Transverse colon (tissue), 4 donors: ENCODE data around the gene SLA2. TPM values are rescaled to one million over a fixed set of nuclear protein-coding genes. Genes with fewer than 3 reads are reported as not detected.
"Not testable (repeated sequence)": the region's sequence is repeated elsewhere in the genome, so short reads cannot be mapped to it uniquely, and the experiment has no call there.

Source experiments
- DNase-seq: peaks from one replicate; pipeline ENCODE4 v3.0.0-alpha.2; 2019
- H3K27ac ChIP-seq, 4 donors: fragments of 200-600 bp; sonication (generic); 2 replicates each; pipeline ENCODE4 v1.5.1; 2016 to 2018; ENCODE audit warnings: inconsistent platforms in 4 of 4
- H3K27me3 ChIP-seq: fragments of 200-600 bp; sonication (generic); 2 replicates; pipeline ENCODE4 v1.5.1; 2017; ENCODE audit warnings: inconsistent platforms
- H3K36me3 ChIP-seq, 4 donors: fragments of 200-600 bp; sonication (generic); 2 replicates each; pipeline ENCODE4 v1.5.1; 2017 to 2019; ENCODE audit warnings: inconsistent platforms in 4 of 4
- H3K4me1 ChIP-seq, 4 donors: fragments of 200-600 bp; sonication (generic); 2 replicates each; pipeline ENCODE4 v1.5.1; 2017 to 2020; ENCODE audit warnings: inconsistent platforms in 4 of 4
- H3K4me3 ChIP-seq, 4 donors: fragments of 200-600 bp; sonication (generic); 1 replicate in 1 of 4; 2 replicates in 3 of 4; pipeline versions ENCODE4 v1.5.1 to v1.6.1; 2017 to 2019; ENCODE audit warnings: inconsistent platforms in 4 of 4
- H3K9me3 ChIP-seq, 2 donors: fragments of 200-600 bp; sonication (generic); 2 replicates each; pipeline ENCODE4 v1.5.1; 2017 to 2019; ENCODE audit warnings: inconsistent platforms in 2 of 2
- EP300 ChIP-seq: sonication (generic); formaldehyde crosslinking; IDR thresholded peaks from one replicate; pipeline ENCODE4 v1.6.1; 2017; ENCODE audit warnings: antibody characterized with exemption, low read depth
- POLR2A ChIP-seq: fragments of 450-650 bp; IDR thresholded peaks from one replicate; pipeline ENCODE4 v1.6.1; 2016; ENCODE audit warnings: antibody characterized with exemption, mild to moderate bottlenecking, moderate library complexity
- POLR2AphosphoS5 ChIP-seq, 3 donors: sonication (generic); formaldehyde crosslinking; IDR thresholded peaks; one replicate each; pipeline ENCODE4 v1.6.1; 2016; ENCODE audit warnings: antibody characterized with exemption in 3 of 3
- WGBS, 2 donors: methylation state at CpG; one replicate each; pipeline ENCODE4 v1.1.5; 2018; ENCODE audit warnings: low coverage in 1 of 2; 5-methylcytosine and 5-hydroxymethylcytosine counted together
- in situ Hi-C, 4 donors: fragments of 200-750 bp; cut with MboI; loops; one replicate each; pipeline versions ENCODE4 v1.15.0 to v1.15.1; 2017; ENCODE audit warnings: low sequenced_read_pairs in 3 of 4, low pct_ligation_motif_present in 1 of 4, low pct_unique_long_range_greater_than_20kb in 1 of 4
- intact Hi-C: fragments of 100-400 bp; cut with DNase I; formaldehyde crosslinking; loops from one replicate; pipeline ENCODE4 v1.15.1; 2023; ENCODE audit warnings: low total_unique reads
- total RNA-seq, 4 donors: library from RNA; depleted of rRNA; stranded (reverse); fragments of >200 nt; gene quantifications; one replicate each; pipeline ENCODE4 v1.1.0, GENCODE V29; 2016
- TF ChIP-seq, protein P1 (sequence below), 5 experiments: fragments of 200-600 bp in 3 of 5; fragments of 450-650 bp in 2 of 5; sonication (generic) in 3 of 5; IDR thresholded peaks; 1 replicate in 2 of 5; 2 replicates in 3 of 5; pipeline ENCODE4 v1.5.1; 2016 to 2017; ENCODE audit warnings: antibody characterized with exemption in 5 of 5, inconsistent platforms in 3 of 5, mild to moderate bottlenecking in 2 of 5, moderate library complexity in 1 of 5

Gene SLA2
- total RNA-seq, 4 donors from 2014 or later = 0.48 to 2.6 TPM; not detected in 2

DNA sequence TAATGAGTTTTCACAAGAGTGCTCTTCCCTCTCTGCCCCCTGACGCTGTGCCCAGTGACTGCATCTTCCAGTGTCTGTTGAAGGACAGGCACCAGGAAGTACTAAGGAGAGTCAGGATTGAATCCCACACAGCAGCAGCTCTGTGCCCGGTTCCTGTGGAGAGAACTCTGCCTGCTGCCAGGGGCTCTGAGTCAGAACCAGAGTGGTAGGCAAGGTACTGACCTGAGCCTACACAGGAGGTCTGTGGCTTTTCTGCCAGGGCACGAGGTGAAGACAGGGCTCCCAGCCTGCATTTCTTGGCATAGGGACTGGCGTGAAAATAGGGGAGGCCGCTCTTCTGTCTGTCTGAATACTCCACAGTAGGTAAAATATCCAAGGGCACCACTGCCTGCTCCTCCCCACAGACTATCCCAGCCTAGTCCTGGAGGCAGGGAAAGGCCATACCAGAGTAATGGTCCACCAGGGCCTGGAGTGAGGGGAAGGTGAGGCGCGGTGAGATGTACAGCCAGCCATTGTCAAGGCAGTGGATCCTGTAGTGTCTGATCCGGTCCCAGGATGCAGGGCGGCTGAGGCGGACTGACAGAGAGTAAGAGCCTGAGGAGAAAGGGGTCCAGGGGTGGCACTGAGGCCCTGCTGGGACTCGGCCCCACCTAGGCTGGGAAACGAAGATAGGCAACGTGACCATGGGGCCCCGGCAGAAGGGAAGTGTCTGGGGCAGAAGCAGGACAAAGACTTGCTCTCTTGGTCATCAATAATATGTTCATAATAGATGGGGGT lies 31.0 kb downstream of the SLA2 start:
- peaks cover 0 to 35% (median 17%) of the 10 kb centered on the region in 4 donors for H3K36me3 ChIP-seq
- no peaks in the 10 kb centered on the region for H3K27me3 ChIP-seq
- no peak for DNase-seq
- no peak overlapping the region for H3K4me3 ChIP-seq
- 83 to 89% methylated on average over 1 to 14 of the region's 14 CpGs for WGBS, 2 donors
- H3K27ac ChIP-seq = no peak overlapping the region
- H3K9me3 ChIP-seq = no peaks in the 10 kb centered on the region
- intact Hi-C loops = no loop called here
- in situ Hi-C loops = loop anchor here in 1 of 4 donors (25.0 kb wide), 1 partner anchor 272 kb away; the partner anchor contains the start of gene TLDC2
- TF ChIP-seq EP300 = no peak
- H3K4me1 ChIP-seq = no peaks in the 10 kb centered on the region

DNA sequence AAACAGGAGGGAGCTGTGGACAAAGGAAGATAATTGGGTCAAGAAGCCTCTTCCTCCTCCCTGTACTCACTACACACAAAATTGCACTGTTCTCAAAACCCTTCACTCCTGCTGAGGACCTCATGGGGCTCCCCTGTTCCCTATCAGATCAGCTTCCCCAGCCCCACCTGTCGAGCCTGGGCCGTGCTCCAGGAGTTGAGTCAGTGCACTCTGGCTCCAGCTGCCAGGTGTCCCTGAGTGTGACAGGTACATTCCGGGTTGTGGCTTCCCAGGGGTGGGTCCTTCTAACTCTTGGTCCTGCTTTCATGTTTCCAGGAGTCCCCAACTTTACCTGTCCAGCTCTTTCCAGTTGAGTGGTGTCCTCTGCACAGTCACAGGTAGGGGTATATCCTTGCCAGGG lies 32.0 kb downstream of the SLA2 start:
- Histone ChIP-seq H3K27ac (no peak overlapping the region), H3K36me3 (peaks cover 0 to 44% (median 21%) of the 10 kb centered on the region in 4 donors), H3K4me1 (no peaks in the 10 kb centered on the region), H3K27me3 (no peaks in the 10 kb centered on the region), H3K4me3 (no peak overlapping the region), H3K9me3 (no peaks in the 10 kb centered on the region)
- in situ Hi-C loops = loop anchor here in 1 of 4 donors (25.0 kb wide), 1 partner anchor 273 kb away; the partner anchor contains the start of gene TLDC2
- TF ChIP-seq EP300 (no peak), POLR2AphosphoS5 (IDR thresholded peaks at IDR 0.05) (no peak)
- 59% methylated on average over 3 of the region's 3 CpGs; no CpG with 5 or more reads in 1 of the 2 donors for WGBS, 2 donors
- intact Hi-C loops = no loop called here
- DNase-seq = peak; percentile 42

DNA sequence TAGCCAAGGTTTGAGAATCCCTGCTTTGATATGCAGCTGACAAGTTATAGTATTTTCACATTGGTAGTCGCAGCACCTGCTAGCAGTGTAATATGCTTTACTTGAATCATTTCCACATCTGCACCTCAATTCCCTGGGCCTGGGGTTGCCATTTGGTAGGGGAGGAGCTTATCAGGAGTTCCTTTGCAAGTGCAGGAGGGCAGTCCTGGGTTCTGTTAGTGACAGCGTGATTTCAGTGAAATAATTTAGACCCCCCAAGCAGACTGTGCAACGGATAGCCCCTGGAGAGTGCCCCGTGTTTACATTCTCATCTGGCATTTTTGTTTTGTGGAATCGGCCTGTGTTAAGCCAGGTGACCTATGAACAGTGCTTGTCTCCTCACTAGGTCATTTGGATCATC lies 34.4 kb downstream of the SLA2 start:
- Histone ChIP-seq H3K9me3 (no peaks in the 10 kb centered on the region), H3K4me3 (no peak overlapping the region), H3K36me3 (peaks cover 0 to 46% (median 22%) of the 10 kb centered on the region in 4 donors), H3K27ac (no peak overlapping the region), H3K27me3 (no peaks in the 10 kb centered on the region), H3K4me1 (peaks cover 8 to 17% (median 13%) of the 10 kb centered on the region in 4 donors)
- in situ Hi-C loops (loop anchor here in 1 of 4 donors (25.0 kb wide), 1 partner anchor 276 kb away; the partner anchor contains the start of gene TLDC2), intact Hi-C loops (no loop called here)
- no peak for DNase-seq
- WGBS, 2 donors = 64 to 90% methylated on average over 4 to 5 of the region's 5 CpGs
- no peak for TF ChIP-seq POLR2A
- TF ChIP-seq, protein P1, sequence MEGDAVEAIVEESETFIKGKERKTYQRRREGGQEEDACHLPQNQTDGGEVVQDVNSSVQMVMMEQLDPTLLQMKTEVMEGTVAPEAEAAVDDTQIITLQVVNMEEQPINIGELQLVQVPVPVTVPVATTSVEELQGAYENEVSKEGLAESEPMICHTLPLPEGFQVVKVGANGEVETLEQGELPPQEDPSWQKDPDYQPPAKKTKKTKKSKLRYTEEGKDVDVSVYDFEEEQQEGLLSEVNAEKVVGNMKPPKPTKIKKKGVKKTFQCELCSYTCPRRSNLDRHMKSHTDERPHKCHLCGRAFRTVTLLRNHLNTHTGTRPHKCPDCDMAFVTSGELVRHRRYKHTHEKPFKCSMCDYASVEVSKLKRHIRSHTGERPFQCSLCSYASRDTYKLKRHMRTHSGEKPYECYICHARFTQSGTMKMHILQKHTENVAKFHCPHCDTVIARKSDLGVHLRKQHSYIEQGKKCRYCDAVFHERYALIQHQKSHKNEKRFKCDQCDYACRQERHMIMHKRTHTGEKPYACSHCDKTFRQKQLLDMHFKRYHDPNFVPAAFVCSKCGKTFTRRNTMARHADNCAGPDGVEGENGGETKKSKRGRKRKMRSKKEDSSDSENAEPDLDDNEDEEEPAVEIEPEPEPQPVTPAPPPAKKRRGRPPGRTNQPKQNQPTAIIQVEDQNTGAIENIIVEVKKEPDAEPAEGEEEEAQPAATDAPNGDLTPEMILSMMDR (IDR thresholded peaks at IDR 0.05) = no peak
- no peak for TF ChIP-seq POLR2AphosphoS5 (IDR thresholded peaks at IDR 0.05)
- TF ChIP-seq EP300 = no peak

DNA sequence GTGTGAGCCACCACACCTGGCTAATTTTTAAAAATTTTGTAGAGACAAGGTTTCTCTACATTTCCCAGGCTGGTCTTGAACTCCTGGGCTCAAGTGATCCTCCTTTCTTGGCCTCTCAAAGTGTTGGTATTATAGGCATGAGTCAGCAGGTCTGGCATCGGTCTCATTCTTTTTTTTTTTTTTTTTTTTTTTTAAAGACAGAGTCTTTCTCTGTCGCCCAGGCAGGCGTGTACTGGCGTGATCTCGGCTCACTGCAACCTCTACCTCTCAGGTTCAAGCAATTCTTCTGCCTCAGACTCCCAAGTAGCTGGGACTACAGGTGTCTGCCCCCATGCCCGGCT lies 37.6 kb downstream of the SLA2 start:
- 78 to 88% methylated on average over 6 of the region's 6 CpGs for WGBS, 2 donors
- peak overlapping the region in 3 of 4 donors; percentile 93 to 98 (median 93) for H3K27ac ChIP-seq
- intact Hi-C loops = loop anchor here (10.0 kb wide), 1 partner anchor 146 kb away; no protein-coding TSS in a partner anchor

DNA sequence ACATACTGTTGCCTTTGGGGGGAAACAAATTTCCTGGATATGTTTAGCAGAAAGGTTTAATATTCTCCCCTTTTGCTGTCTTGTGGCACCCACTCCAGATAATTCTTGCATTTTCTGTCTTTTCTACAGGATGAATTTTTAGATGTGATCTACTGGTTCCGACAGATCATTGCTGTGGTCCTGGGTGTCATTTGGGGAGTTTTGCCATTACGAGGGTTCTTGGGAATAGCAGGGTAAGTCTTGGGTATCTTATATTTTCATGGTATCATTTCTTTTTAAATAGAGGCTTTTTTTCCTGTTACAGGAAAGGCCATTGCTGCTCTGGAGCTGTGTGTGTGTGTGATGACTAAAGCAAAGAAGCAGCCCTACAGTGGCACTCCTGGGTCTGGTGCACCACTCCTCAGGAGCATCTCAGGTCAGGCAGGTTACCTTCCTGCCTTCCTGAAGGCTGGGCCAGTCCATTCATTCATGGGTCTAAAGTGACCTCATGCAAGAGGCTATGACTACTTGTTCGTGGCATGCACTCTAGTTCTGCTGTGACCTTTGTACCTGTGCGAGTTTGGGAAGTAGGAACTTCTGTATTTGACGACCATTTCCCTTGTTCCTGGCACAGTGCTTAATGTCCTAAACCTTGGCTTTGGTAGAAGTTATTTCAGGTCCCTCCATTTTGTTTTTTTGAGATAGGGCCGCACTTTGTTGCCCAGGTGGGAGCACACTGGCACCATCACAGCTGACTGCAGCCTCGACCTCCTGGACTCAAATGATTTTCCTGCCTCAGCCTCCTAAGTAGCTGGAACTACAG lies 38.2 kb downstream of the SLA2 start:
- intact Hi-C loops = loop anchor here (10.0 kb wide), 1 partner anchor 147 kb away; no protein-coding TSS in a partner anchor
- peaks cover 0 to 36% (median 15%) of the 10 kb centered on the region in 4 donors for H3K36me3 ChIP-seq
- no peaks in the 10 kb centered on the region for H3K9me3 ChIP-seq
- peak; percentile 61 for DNase-seq
- in situ Hi-C loops = loop anchor here in 3 of 4 donors (10.0 to 25.0 kb wide), 2 partner anchors 53 to 280 kb away; partner anchors contain the start of gene TLDC2 (in 1 of the 3)
- 67 to 81% methylated on average over 5 to 7 of the region's 7 CpGs for WGBS, 2 donors
- peak overlapping the region; percentile 90 to 98 (median 93) for H3K27ac ChIP-seq
- TF ChIP-seq POLR2AphosphoS5 (IDR thresholded peaks at IDR 0.05) = peak in 2 of 3 donors; percentile 42 to 83
- TF ChIP-seq, protein P1 (IDR thresholded peaks at IDR 0.05) = no peak
- TF ChIP-seq POLR2A = peak; percentile 39
- no peak for TF ChIP-seq EP300
- no peaks in the 10 kb centered on the region for H3K27me3 ChIP-seq
- no peak overlapping the region for H3K4me3 ChIP-seq
- peaks cover 8 to 26% (median 20%) of the 10 kb centered on the region in 4 donors for H3K4me1 ChIP-seq

More for the DNA sequence above, 37.6 kb downstream of the SLA2 start:
- peaks cover 0 to 42% (median 18%) of the 10 kb centered on the region in 4 donors for H3K36me3 ChIP-seq
- DNase-seq, H3K27me3 ChIP-seq, H3K9me3 ChIP-seq, H3K4me3 ChIP-seq: not testable (repeated sequence)
- peaks cover 8 to 26% (median 20%) of the 10 kb centered on the region in 4 donors for H3K4me1 ChIP-seq
- in situ Hi-C loops = loop anchor here in 3 of 4 donors (10.0 to 25.0 kb wide), 2 partner anchors 54 to 279 kb away; partner anchors contain the start of gene TLDC2 (in 1 of the 3)
